PC-9 (cell line): Measurements from ENCODE around the gene STARD8. TPM values are rescaled to one million over a fixed set of nuclear protein-coding genes. Genes with fewer than 3 reads are reported as not detected.

ENCODE experiments used
- BruUV-seq: library from RNA; stranded (reverse); fragments of 400-500 nt; replicated peaks from 2 replicates; lab custom pipeline; 2021; lab: Mats Ljungman, UMichigan
- CTCF ChIA-PET: fragments of 300-600 bp; sonication (Branson Sonifier 250); formaldehyde crosslinking; loops from one replicate; lab custom pipeline; 2022; ENCODE audit warnings: antibody characterized with exemption; lab: Charles Lee
- POLR2A ChIA-PET: fragments of 300-600 bp; sonication (Branson Sonifier 250); formaldehyde crosslinking; loops from one replicate; lab custom pipeline; 2022; ENCODE audit warnings: antibody characterized with exemption; ENCODE audit not compliant: unreplicated experiment; lab: Charles Lee
- DNase-seq, 2 experiments: peaks; one replicate each; pipeline versions ENCODE4 v3.0.0 to v3.0.0-alpha.2; 2015 to 2022; ENCODE audit warnings: mixed read lengths in 1 of 2
- H2AFZ ChIP-seq: fragments of 200-600 bp; sonication (generic); 2 replicates; pipeline ENCODE4 v1.8.1; 2017; ENCODE audit warnings: antibody characterized with exemption
- H3F3A ChIP-seq: fragments of 200-600 bp; sonication (generic); 2 replicates; pipeline ENCODE4 v1.8.1; 2017; ENCODE audit warnings: antibody characterized with exemption, mild to moderate bottlenecking, low read depth; ENCODE audit not compliant: insufficient read depth
- H3K27ac ChIP-seq: fragments of 200-600 bp; sonication (generic); 2 replicates; pipeline ENCODE4 v1.6.1; 2016; ENCODE audit warnings: mixed run types
- H3K27me3 ChIP-seq: fragments of 200-600 bp; sonication (generic); 2 replicates; pipeline ENCODE4 v1.6.1; 2016; ENCODE audit warnings: low read depth, mixed run types; ENCODE audit not compliant: insufficient read depth
- H3K36me3 ChIP-seq: fragments of 200-600 bp; sonication (generic); 2 replicates; pipeline ENCODE4 v1.6.1; 2016; ENCODE audit warnings: low read depth, mixed run types
- H3K4me1 ChIP-seq: fragments of 200-600 bp; sonication (generic); replicated peaks from 2 replicates; pipeline ENCODE4 v1.6.1; 2016; ENCODE audit warnings: mixed run types; ENCODE audit not compliant: insufficient read depth
- H3K4me2 ChIP-seq: fragments of 200-600 bp; sonication (generic); 2 replicates; pipeline ENCODE4 v1.6.1; 2017; ENCODE audit warnings: mixed run types
- H3K4me3 ChIP-seq: fragments of 200-600 bp; sonication (generic); 2 replicates; pipeline ENCODE4 v1.6.1; 2016; ENCODE audit warnings: mixed run types
- H3K79me2 ChIP-seq: fragments of 200-600 bp; sonication (generic); 2 replicates; pipeline ENCODE4 v1.6.1; 2017; ENCODE audit warnings: low read depth, mixed run types
- H3K9me2 ChIP-seq: fragments of 200-600 bp; sonication (generic); 2 replicates; pipeline ENCODE4 v1.8.1; 2017; ENCODE audit warnings: mild to moderate bottlenecking; ENCODE audit not compliant: insufficient read depth
- H3K9me3 ChIP-seq: fragments of 200-600 bp; sonication (generic); 2 replicates; pipeline ENCODE4 v1.8.1; 2016; ENCODE audit warnings: low read depth; ENCODE audit not compliant: insufficient read depth
- H4K20me1 ChIP-seq: fragments of 200-600 bp; sonication (generic); 2 replicates; pipeline ENCODE4 v1.8.1; 2017; ENCODE audit not compliant: insufficient read depth
- CTCF ChIP-seq: fragments of 200-600 bp; sonication (generic); conservative IDR thresholded peaks from 2 replicates; pipeline ENCODE4 v1.6.1; 2017; ENCODE audit warnings: mixed run types, antibody characterized with exemption, mild to moderate bottlenecking, moderate library complexity
- EZH2 ChIP-seq: fragments of 200-600 bp; sonication (generic); IDR thresholded peaks from 2 replicates; pipeline ENCODE4 v1.8.0; 2017; ENCODE audit warnings: antibody characterized with exemption, low read depth
- intact Hi-C: fragments of 100-400 bp; cut with micrococcal nuclease; formaldehyde crosslinking; loops from one replicate; pipeline ENCODE4 v1.10.0; 2022; ENCODE audit not compliant: unreplicated experiment
- total RNA-seq: library from RNA; stranded (reverse); gene quantifications from 2 replicates; pipeline ENCODE4 v1.2.3, GENCODE V29; 2021

The STARD8 gene
- total RNA-seq, 1 experiment from 2014 or later: 2.2 TPM

GRCh38 chrX:68711845-68712244, 64.4 kb downstream of the STARD8 start:
- no peak overlapping the region for H3K4me3 ChIP-seq
- H3K36me3 ChIP-seq: no peaks in the 10 kb centered on the region
- no peaks in the 10 kb centered on the region for H3K4me1 ChIP-seq
- no peaks in the 10 kb centered on the region for H3K9me3 ChIP-seq
- TF ChIP-seq CTCF (no peak), EZH2 (no peak)
- intact Hi-C loops: loop anchor here (1.0 to 5.0 kb wide), 3 partner anchors 201 to 530 kb away; no protein-coding TSS in a partner anchor
- BruUV-seq: no TSS peak
- no peaks in the 10 kb centered on the region for H3K9me2 ChIP-seq
- POLR2A ChIA-PET: no interaction called here
- no peak overlapping the region for H3K4me2 ChIP-seq
- DNase-seq: no peak
- H3F3A ChIP-seq: no peaks in the 10 kb centered on the region
- no peaks in the 10 kb centered on the region for H4K20me1 ChIP-seq
- H2AFZ ChIP-seq: no peak overlapping the region
- H3K27ac ChIP-seq: no peak overlapping the region
- no peaks in the 10 kb centered on the region for H3K27me3 ChIP-seq
- CTCF ChIA-PET: interaction anchor here (1.4 kb wide), 1 partner anchor 140 kb away, joined by 5 read pairs; no protein-coding TSS in a partner anchor
- H3K79me2 ChIP-seq: no peaks in the 10 kb centered on the region

- Histone ChIP-seq H3K79me2 (no peaks in the 10 kb centered on the region), H3K4me2 (no peak overlapping the region), H3K36me3 (no peaks in the 10 kb centered on the region), H3K9me2 (no peaks in the 10 kb centered on the region), H3F3A (no peaks in the 10 kb centered on the region), H2AFZ (no peak overlapping the region), H3K4me3 (no peak overlapping the region), H3K4me1 (no peaks in the 10 kb centered on the region), H3K9me3 (no peaks in the 10 kb centered on the region), H3K27me3 (no peaks in the 10 kb centered on the region), H4K20me1 (no peaks in the 10 kb centered on the region), H3K27ac (no peak overlapping the region)
- ChIA-PET CTCF (interaction anchor here (0.7 kb wide), 1 partner anchor 20 kb away, joined by 3 read pairs; no protein-coding TSS in a partner anchor), POLR2A (no interaction called here)
- no peak for DNase-seq
- intact Hi-C loops: loop anchor here (5.0 kb wide), 1 partner anchor 533 kb away; no protein-coding TSS in a partner anchor
- TF ChIP-seq EZH2 (no peak), CTCF (no peak)
- BruUV-seq: no TSS peak
Measured at GRCh38 chrX:68714856-68715255, 67.4 kb downstream of the STARD8 start.

GRCh38 chrX:68717196-68717595, 69.7 kb downstream of the STARD8 start:
- H3F3A ChIP-seq: no peaks in the 10 kb centered on the region
- H3K9me3 ChIP-seq: no peaks in the 10 kb centered on the region
- no peaks in the 10 kb centered on the region for H3K79me2 ChIP-seq
- H3K27ac ChIP-seq: no peak overlapping the region
- no peak overlapping the region for H2AFZ ChIP-seq
- H4K20me1 ChIP-seq: no peaks in the 10 kb centered on the region
- POLR2A ChIA-PET: no interaction called here
- no peak overlapping the region for H3K4me3 ChIP-seq
- no peaks in the 10 kb centered on the region for H3K36me3 ChIP-seq
- no TSS peak for BruUV-seq
- CTCF ChIA-PET: no interaction called here
- no peaks in the 10 kb centered on the region for H3K27me3 ChIP-seq
- no peak for DNase-seq
- H3K4me1 ChIP-seq: no peaks in the 10 kb centered on the region
- no peaks in the 10 kb centered on the region for H3K9me2 ChIP-seq
- no peak overlapping the region for H3K4me2 ChIP-seq
- TF ChIP-seq EZH2 (no peak), CTCF (no peak)
- intact Hi-C loops: no loop called here
